GM21390 (cell line): ENCODE measurements around the gene SIGLEC9.

Experiments
- ATAC-seq: cut with Tn5 transposase; IDR thresholded peaks from one replicate; pipeline ENCODE4 v1.9.1; 2021; ENCODE audit not compliant: unreplicated experiment

Gene SIGLEC9

GRCh38 chr19:51124729-51125128, at the start of gene SIGLEC9:
Gene SIGLEC9 (plus strand): TSS chr19:51124906. CDS start chr19:51124975, 69 bp downstream.
- ATAC-seq: no peak

GRCh38 chr19:51075998-51076397, 48.7 kb upstream of the SIGLEC9 start:
- no peak for ATAC-seq

- no peak for ATAC-seq
Observed at GRCh38 chr19:51076631-51077213, 48.0 kb upstream of the SIGLEC9 start.

- ATAC-seq: no peak
Observed at GRCh38 chr19:51078104-51078503, 46.6 kb upstream of the SIGLEC9 start.

GRCh38 chr19:51078731-51079130, 46.0 kb upstream of the SIGLEC9 start:
- no peak for ATAC-seq

DNA sequence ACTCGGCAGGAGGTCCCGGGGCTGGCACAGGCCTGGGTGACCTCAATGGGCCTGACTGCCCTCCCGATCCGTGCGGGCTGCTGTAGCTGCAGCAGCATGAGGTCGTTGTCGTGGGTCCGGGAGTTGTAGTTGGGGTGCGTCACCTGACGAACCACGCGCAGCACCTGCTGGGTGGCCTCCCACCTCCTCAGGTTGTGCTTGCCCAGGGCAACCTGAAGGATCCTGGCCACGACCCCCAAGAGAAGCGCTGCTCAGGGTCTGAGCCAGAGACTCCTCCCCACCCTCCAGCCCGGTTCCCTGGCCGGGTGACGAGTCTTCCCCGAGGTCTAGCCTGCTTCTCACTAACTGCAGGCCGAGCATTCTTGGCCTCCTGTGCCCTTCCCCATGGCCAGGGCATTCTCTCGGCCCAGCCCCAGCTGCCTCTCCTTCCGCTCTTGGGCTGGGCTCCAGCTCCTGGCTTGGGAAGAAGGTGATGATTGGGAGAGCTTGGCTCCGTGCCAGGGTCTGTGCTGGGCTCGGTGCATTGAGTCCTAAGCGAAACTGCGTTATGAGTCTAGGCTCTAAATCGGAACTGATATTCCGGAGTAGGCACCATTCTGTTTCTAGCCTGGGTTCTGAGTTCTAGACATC, 45.1 kb upstream of the SIGLEC9 start:
- no peak for ATAC-seq

GRCh38 chr19:51081476-51081875, 43.2 kb upstream of the SIGLEC9 start:
- ATAC-seq: no peak

DNA sequence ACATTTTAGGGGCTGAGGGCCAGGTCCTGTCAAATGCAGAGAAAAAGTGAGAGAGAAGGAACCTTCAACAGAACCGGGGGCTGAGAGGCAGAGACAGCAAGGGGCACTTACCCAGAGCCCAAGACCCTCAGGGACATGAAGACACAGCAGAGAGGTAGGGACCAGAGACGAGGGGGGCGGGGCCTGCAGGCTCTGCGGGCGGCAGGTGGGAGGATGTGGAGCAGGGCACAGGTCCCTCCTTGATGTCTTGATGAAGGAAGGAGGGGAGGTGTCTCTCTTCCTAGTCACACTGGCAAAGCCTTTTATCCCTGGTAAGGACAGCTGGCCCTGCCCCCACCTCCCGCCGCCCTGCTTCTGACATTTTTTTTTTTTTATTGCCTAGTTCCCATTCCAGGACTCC, 42.1 kb upstream of the SIGLEC9 start, which contains the start of gene KLK14:
KLK14 (minus strand) TSS at position 277 of the 400 bp plus-strand sequence; CDS start at position 4, 273 bp downstream.
- no peak for ATAC-seq

DNA sequence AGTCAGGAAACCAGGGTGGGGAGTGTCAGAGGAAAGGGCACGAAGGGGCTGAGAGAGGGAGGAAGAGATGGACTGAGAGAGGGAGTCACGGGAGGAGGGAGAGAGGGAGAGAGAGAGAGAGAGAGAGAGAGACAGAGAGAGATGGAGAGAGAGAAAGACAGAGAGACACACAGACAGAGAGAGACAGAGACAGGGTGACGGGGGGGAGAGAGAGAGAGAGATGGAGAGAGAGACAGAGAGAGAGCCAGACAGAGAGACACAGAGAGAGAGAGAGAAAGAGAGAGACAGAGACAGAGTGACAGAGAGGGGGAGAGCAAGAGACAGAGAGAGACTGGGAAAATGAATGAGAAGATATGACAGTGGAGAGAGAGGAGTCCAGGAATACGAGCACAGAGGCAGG, 41.5 kb upstream of the SIGLEC9 start:
- ATAC-seq: no peak

- no peak for ATAC-seq
Observed at GRCh38 chr19:51083783-51084182, 40.9 kb upstream of the SIGLEC9 start.

DNA sequence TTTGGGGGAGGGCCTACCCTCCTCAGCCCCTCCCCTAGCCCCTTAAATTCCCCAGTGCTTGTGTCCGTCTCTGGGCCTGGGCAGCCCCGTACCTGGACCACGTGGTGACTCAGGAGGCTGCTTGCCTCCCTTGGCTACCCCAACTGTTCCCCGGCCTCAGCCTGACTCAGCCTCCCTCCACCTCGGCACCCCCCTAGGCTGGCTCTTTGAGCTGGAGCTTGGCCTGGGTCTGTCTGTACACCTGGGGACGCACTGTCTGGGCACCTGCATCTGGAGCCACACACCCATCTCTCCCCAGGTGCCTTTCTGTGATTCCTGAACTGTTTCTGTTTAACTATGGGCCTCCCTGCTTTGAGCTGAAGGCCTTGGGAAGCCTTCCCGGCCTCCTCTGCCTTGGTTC, 40.2 kb upstream of the SIGLEC9 start:
- ATAC-seq: no peak

- no peak for ATAC-seq
Observed at GRCh38 chr19:51086153-51086850, 38.4 kb upstream of the SIGLEC9 start.

- no peak for ATAC-seq
Observed at GRCh38 chr19:51089786-51090185, 34.9 kb upstream of the SIGLEC9 start.

DNA sequence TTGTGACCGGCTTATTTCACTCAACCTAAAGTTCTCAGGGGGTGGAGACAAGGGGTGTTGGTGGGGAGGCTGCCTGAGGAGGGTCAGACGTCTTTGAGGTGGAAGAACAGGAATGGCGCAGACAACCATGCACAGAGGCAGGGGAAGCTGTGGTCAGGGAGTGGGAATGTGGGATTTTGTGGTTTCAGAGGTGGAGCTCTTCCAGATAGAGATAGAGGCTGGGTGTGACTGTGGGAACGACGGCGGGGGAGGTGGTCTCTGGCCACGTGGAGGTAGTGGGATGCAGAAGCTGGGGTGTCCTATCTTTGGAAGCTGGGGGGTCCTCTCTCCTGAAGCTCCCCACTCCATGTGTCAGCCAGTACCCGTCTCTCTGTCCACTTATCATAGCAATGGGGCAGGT, 34.2 kb upstream of the SIGLEC9 start:
- ATAC-seq: no peak

DNA sequence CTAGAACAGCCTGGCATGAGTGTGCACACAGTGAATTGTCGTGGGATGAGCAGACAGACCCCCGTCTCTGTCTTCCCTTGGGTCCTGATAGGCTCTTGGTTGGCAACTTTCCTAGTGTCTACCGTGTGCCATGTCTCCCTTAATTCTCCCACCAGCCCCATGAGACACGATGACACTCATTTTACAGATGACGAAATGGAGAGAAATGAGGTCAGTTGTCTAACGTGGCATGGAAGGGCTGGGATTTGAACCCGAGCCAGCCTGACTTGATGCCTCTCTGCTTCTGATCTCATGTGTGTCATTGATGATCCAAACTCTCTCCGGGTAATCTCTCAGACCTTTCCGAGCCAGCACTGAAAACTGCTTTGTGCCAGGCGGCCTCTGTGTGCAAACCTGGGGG, 33.6 kb upstream of the SIGLEC9 start:
- no peak for ATAC-seq

DNA sequence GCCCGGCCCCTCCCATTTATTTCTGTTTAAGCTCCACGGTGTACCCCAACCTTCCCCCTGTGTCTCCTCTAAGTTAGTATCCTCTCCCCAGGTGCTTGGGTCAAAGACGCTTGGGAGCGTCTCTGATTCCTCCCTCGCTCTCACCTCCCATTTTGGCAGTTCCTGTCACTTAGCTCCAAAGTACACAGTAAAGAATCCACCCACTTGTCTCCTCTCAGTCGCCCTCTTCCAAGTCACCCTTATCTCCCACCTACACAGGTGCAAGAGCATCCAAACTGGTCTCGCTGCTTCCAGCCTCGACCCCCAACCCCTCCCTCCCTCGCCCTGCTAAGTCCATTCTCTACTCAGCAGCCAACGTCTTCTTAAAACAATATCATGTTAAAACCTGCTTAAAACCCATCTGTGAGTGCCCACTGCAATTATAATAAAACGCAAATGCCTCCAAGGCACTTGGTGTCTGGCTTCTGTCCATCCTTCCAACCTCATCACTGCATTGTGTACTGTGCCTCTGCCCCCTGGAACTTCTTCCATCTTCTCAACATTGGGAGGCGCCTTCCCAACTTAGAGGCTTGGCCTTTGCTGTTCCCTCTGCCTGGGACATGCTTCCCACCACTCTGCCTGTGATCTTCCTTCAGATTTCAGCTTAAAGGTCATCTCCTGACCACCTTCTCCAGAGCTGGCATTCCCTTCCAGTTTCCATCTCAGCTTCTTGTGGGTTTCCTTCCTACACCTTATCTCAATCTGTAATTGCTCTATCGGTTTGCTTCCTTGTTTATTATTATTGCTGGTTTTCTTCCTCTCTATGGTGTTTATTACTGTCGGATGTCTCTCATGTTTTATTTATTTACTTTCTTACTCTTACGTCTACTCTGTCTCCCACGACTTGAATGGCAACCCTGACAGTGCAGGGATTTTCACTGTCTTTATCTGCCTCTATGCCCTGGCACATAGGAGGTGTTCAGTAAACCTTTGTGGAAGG, 32.5 kb upstream of the SIGLEC9 start:
- no peak for ATAC-seq

GRCh38 chr19:51093101-51093500, 31.6 kb upstream of the SIGLEC9 start:
- ATAC-seq: no peak

DNA sequence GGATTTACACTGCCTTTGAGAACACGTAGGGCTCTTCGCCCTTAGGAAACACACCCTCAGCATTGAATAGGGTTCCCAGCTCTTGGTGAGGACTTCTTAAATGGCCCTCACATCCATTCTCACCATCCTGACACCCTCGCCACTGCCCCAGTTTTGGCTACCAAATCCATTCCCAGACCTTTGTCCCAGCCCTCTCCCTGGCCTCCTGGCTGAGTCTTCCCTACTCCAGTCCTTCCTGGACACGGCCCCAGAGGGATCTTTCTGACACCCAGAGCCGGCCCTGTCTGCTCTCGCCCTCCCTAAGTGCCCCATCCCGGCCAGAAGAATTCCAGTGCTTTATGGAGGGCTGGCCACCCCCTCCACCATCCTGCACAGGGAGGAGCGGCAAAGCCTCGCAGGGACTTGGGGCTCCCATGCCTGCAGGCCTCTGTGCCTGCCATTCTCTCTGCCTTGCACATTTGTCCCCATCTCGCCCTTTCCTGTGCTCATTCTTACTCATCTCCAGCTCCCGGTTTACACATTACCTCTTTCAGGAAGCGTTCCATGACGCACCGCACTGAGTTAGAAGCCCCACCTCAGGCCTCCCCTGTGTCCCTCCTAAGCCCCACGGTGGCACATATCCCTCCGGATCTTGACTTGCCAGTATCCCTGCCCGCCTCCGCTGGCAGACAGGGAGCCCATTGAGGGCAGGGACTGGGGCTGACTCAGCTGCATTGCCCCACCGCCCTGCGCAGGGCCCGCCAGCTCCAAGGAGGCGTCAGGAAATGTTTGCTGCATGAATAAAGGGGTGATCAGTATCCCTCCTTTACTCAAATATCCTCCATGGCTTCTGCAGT, 31.0 kb upstream of the SIGLEC9 start:
- no peak for ATAC-seq

- no peak for ATAC-seq
Observed at GRCh38 chr19:51094696-51095279, 29.9 kb upstream of the SIGLEC9 start.
